Endothelial cell of umbilical vein (primary cell): ENCODE measurements around the gene CCNE1. TPM values are rescaled to one million over a fixed set of nuclear protein-coding genes. Genes with fewer than 3 reads are reported as not detected.

Experiments used
- BruUV-seq: library from RNA; stranded (reverse); fragments of 400-500 nt; replicated peaks from 2 replicates; lab custom pipeline; 2021; lab: Mats Ljungman, UMichigan
- CTCF ChIA-PET: fragments of 300-600, 350-600 bp; sonication (Branson Sonifier 250); formaldehyde crosslinking; loops from one replicate; lab custom pipeline; 2021; ENCODE audit warnings: antibody characterized with exemption, inconsistent platforms; lab: Charles Lee
- POLR2A ChIA-PET: fragments of 300-600, 350-600 bp; sonication (Branson Sonifier 250); formaldehyde crosslinking; loops from one replicate; lab custom pipeline; 2021; ENCODE audit warnings: antibody characterized with exemption, inconsistent platforms; lab: Charles Lee
- DNase-seq: peaks from one replicate; pipeline ENCODE4 v3.0.0-alpha.2; 2011; ENCODE audit warnings: low read depth, low spot score
- FAIRE-seq: peaks from 2 replicates; lab custom pipeline; 2011; peaks lifted over from hg19 to GRCh38; lab: Jason Lieb, UNC
- H2AFZ ChIP-seq: 2 replicates; pipeline ENCODE4 v1.6.0; 2012; ENCODE audit warnings: low read depth, low read length, control low read depth, inconsistent platforms
- H3K27ac ChIP-seq: 2 replicates; pipeline ENCODE4 v1.5.1; 2011; ENCODE audit warnings: low read depth, mild to moderate bottlenecking, control low read depth, low read length, moderate library complexity; ENCODE audit not compliant: insufficient read depth
- H3K27me3 ChIP-seq, 2 experiments: 2 replicates each; pipeline versions ENCODE4 v1.6.0 to v1.6.1; 2011; ENCODE audit warnings: low read length in 2 of 2, mixed read lengths in 1 of 2; ENCODE audit not compliant: control insufficient read depth in 2 of 2, insufficient read depth in 2 of 2
- H3K36me3 ChIP-seq, 2 experiments: 2 replicates in 1 of 2; 3 replicates in 1 of 2; pipeline ENCODE4 v1.5.1; 2011; ENCODE audit warnings: low read length in 2 of 2, mild to moderate bottlenecking in 1 of 2, moderate library complexity in 1 of 2; ENCODE audit not compliant: control insufficient read depth in 2 of 2, insufficient read depth in 2 of 2; ENCODE audit errors: extremely low read depth in 1 of 2
- H3K4me1 ChIP-seq: 3 replicates; pipeline ENCODE4 v1.5.1; 2011; ENCODE audit warnings: mild to moderate bottlenecking, low read length; ENCODE audit not compliant: control insufficient read depth, insufficient read depth; ENCODE audit errors: extremely low read depth
- H3K4me2 ChIP-seq: 2 replicates; pipeline ENCODE4 v1.6.1; 2011; ENCODE audit warnings: low read length, control low read depth, mixed read lengths; ENCODE audit not compliant: insufficient read depth
- H3K4me3 ChIP-seq, 3 experiments: fragments of 200-600 bp in 1 of 3; sonication (generic), shearing (Covaris generic) in 1 of 3; replicated peaks in 1 of 3; 2 replicates each; pipeline ENCODE4 v1.5.1; 2011 to 2016; ENCODE audit warnings: control low read depth in 3 of 3, low read length in 3 of 3, mild to moderate bottlenecking in 2 of 3, inconsistent platforms in 1 of 3, low read depth in 1 of 3, moderate library complexity in 1 of 3; ENCODE audit not compliant: insufficient read depth in 1 of 3
- H3K79me2 ChIP-seq: 2 replicates; pipeline ENCODE4 v1.6.0; 2012; ENCODE audit warnings: low read length, inconsistent platforms; ENCODE audit not compliant: control insufficient read depth, insufficient read depth
- H3K9ac ChIP-seq: replicated peaks from 2 replicates; pipeline ENCODE3; 2011; ENCODE audit warnings: low read length, control low read depth; ENCODE audit not compliant: insufficient read depth; ENCODE audit errors: extremely low read depth
- H3K9me1 ChIP-seq: replicated peaks from 3 replicates; pipeline ENCODE4 v1.6.0; 2011; ENCODE audit warnings: mild to moderate bottlenecking, low read length; ENCODE audit not compliant: control insufficient read depth, insufficient read depth; ENCODE audit errors: extremely low read depth
- H3K9me3 ChIP-seq: replicated peaks from 2 replicates; pipeline ENCODE4 v1.5.1; 2012; ENCODE audit warnings: low read length, inconsistent platforms; ENCODE audit not compliant: control insufficient read depth, insufficient read depth
- H4K20me1 ChIP-seq: replicated peaks from 2 replicates; pipeline ENCODE3; 2011; ENCODE audit warnings: mild to moderate bottlenecking, low read length; ENCODE audit not compliant: control insufficient read depth, insufficient read depth; ENCODE audit errors: extremely low read depth
- EZH2 ChIP-seq: IDR thresholded peaks from 2 replicates; pipeline ENCODE4 v1.6.1; 2012; ENCODE audit warnings: borderline replicate concordance, low read depth, mild to moderate bottlenecking, moderate library complexity, low read length, inconsistent platforms; ENCODE audit not compliant: severe bottlenecking
- FOS ChIP-seq: IDR thresholded peaks from 2 replicates; pipeline ENCODE4 v1.6.1; 2011; ENCODE audit warnings: mild to moderate bottlenecking, low read length, moderate library complexity, borderline replicate concordance; ENCODE audit not compliant: insufficient read depth
- GATA2 ChIP-seq: IDR thresholded peaks from 2 replicates; pipeline ENCODE4 v1.7.0; 2011; ENCODE audit warnings: low read depth, mild to moderate bottlenecking, moderate library complexity, mixed read lengths, low read length; ENCODE audit not compliant: insufficient read length, insufficient read depth
- JUN ChIP-seq: IDR thresholded peaks from 2 replicates; pipeline ENCODE4 v1.6.1; 2011; ENCODE audit warnings: borderline replicate concordance, low read depth; ENCODE audit not compliant: insufficient read length, insufficient read depth
- MYC ChIP-seq: IDR thresholded peaks from one replicate; pipeline ENCODE4 v1.6.1; 2011; ENCODE audit warnings: mild to moderate bottlenecking, low read depth, low read length
- POLR2A ChIP-seq: IDR thresholded peaks from 2 replicates; pipeline ENCODE4 v1.6.1; 2012; ENCODE audit warnings: low read depth, mild to moderate bottlenecking, control low read depth, low read length
- POLR2AphosphoS5 ChIP-seq: IDR thresholded peaks from 2 replicates; pipeline ENCODE4 v1.6.1; 2012; ENCODE audit warnings: low read depth, mild to moderate bottlenecking, control low read depth, low read length, moderate library complexity; ENCODE audit not compliant: insufficient read depth
- dilution Hi-C: fragments of 300-500 bp; cut with MboI; formaldehyde crosslinking; loops from one replicate; pipeline ENCODE4 v1.15.0; 2019; ENCODE audit warnings: low sequenced_read_pairs; ENCODE audit not compliant: extremely low pct_ligation_motif_present
- intact Hi-C: fragments of 100-400 bp; cut with micrococcal nuclease; formaldehyde crosslinking; loops from one replicate; pipeline ENCODE4 v1.10.0; 2022
- polyA plus RNA-seq, 4 experiments: library from polyadenylated mRNA; depleted of rRNA in 3 of 4; stranded (reverse) in 3 of 4; unstranded in 1 of 4; fragments of >200 nt; gene quantifications; 2 replicates each; pipeline versions ENCODE4 v1.2.1 to v1.2.3, GENCODE V29; 2011 to 2012; ENCODE audit warnings: missing spikeins in 1 of 4
- total RNA-seq: library from RNA; stranded (reverse); gene quantifications from 2 replicates; pipeline ENCODE4 v1.2.3, GENCODE V29; 2021
- TF ChIP-seq, protein P1 (sequence below), 2 donors: IDR thresholded peaks; 1 replicate in 1 of 2; 2 replicates in 1 of 2; pipeline ENCODE4 v1.5.1; 2011; ENCODE audit warnings: low read length in 2 of 2, mild to moderate bottlenecking in 2 of 2, moderate library complexity in 2 of 2, control low read depth in 1 of 2, inconsistent platforms in 1 of 2, low read depth in 1 of 2; ENCODE audit not compliant: insufficient read depth in 1 of 2; ENCODE audit errors: extremely low read depth in 1 of 2
- TF ChIP-seq, protein P2 (sequence below): IDR thresholded peaks from 2 replicates; pipeline ENCODE4 v1.6.1; 2011; ENCODE audit not compliant: insufficient read depth, insufficient read length

Gene CCNE1
- total and polyA plus RNA-seq, 2 donors (not counting 3 experiments of a cell fraction or from before 2014, with no cell fraction given): 8.3 to 10.1 TPM

GRCh38 chr19:29770648-29771047 lies 41.1 kb upstream of the CCNE1 start:
- H3K9me3 ChIP-seq: no peaks in the 10 kb centered on the region
- no peaks in the 10 kb centered on the region for H3K36me3 ChIP-seq
- H3K9me1 ChIP-seq: no peaks in the 10 kb centered on the region
- ChIA-PET POLR2A (no interaction called here), CTCF (interaction anchor here (0.6 to 5.5 kb wide), 7 partner anchors 10 to 116 kb away, joined by 3 to 56 read pairs (median 4); no protein-coding TSS in a partner anchor)
- no peaks in the 10 kb centered on the region for H3K27me3 ChIP-seq
- no peak overlapping the region for H3K4me3 ChIP-seq
- H3K4me1 ChIP-seq: no peaks in the 10 kb centered on the region
- H2AFZ ChIP-seq: no peak overlapping the region
- H3K27ac ChIP-seq: no peak overlapping the region
- no peaks in the 10 kb centered on the region for H4K20me1 ChIP-seq
- no peak overlapping the region for H3K4me2 ChIP-seq
- intact Hi-C loops: loop anchor here (1.0 to 2.0 kb wide), 3 partner anchors 74 to 880 kb away; no protein-coding TSS in a partner anchor
- H3K79me2 ChIP-seq: no peaks in the 10 kb centered on the region
- no peak for FAIRE-seq
- TF ChIP-seq POLR2A (no peak), POLR2AphosphoS5 (no peak), MYC (no peak), FOS (no peak), JUN (no peak), GATA2 (no peak), EZH2 (no peak)
- TF ChIP-seq, protein P1, sequence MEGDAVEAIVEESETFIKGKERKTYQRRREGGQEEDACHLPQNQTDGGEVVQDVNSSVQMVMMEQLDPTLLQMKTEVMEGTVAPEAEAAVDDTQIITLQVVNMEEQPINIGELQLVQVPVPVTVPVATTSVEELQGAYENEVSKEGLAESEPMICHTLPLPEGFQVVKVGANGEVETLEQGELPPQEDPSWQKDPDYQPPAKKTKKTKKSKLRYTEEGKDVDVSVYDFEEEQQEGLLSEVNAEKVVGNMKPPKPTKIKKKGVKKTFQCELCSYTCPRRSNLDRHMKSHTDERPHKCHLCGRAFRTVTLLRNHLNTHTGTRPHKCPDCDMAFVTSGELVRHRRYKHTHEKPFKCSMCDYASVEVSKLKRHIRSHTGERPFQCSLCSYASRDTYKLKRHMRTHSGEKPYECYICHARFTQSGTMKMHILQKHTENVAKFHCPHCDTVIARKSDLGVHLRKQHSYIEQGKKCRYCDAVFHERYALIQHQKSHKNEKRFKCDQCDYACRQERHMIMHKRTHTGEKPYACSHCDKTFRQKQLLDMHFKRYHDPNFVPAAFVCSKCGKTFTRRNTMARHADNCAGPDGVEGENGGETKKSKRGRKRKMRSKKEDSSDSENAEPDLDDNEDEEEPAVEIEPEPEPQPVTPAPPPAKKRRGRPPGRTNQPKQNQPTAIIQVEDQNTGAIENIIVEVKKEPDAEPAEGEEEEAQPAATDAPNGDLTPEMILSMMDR (IDR thresholded peaks at IDR 0.05; ENCODE audit: extremely low read depth in 1 of 2, insufficient read depth in 1 of 2, low read depth in 1 of 2, low read length in 2 of 2): no peak
- TF ChIP-seq, protein P2, sequence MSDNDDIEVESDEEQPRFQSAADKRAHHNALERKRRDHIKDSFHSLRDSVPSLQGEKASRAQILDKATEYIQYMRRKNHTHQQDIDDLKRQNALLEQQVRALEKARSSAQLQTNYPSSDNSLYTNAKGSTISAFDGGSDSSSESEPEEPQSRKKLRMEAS: no peak
- no TSS peak for BruUV-seq
- H3K9ac ChIP-seq: no peak overlapping the region
- dilution Hi-C loops: no loop called here
- no peak for DNase-seq
